ENCODE results near the gene NIFK.

DNA sequence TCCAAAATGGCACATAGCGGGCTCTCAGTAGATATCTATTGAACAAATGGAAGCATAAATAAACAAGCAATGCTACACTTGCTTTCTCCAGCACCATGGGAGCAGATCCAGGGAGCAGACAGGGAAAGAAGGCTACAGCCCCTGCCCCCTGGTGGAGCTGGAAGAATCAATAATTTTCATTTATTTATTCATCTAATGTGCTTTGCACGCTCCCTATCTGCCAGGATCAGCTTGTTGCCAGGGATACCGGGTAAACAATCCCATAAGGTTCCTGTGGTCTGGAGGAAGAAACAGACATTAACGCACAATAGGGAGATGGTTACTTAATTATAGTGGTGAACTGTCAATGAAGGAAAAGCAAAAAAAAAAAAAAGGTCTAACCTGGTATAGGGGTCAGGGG lies 47.3 kb downstream of the NIFK start:
- TF ChIP-seq, protein P1, sequence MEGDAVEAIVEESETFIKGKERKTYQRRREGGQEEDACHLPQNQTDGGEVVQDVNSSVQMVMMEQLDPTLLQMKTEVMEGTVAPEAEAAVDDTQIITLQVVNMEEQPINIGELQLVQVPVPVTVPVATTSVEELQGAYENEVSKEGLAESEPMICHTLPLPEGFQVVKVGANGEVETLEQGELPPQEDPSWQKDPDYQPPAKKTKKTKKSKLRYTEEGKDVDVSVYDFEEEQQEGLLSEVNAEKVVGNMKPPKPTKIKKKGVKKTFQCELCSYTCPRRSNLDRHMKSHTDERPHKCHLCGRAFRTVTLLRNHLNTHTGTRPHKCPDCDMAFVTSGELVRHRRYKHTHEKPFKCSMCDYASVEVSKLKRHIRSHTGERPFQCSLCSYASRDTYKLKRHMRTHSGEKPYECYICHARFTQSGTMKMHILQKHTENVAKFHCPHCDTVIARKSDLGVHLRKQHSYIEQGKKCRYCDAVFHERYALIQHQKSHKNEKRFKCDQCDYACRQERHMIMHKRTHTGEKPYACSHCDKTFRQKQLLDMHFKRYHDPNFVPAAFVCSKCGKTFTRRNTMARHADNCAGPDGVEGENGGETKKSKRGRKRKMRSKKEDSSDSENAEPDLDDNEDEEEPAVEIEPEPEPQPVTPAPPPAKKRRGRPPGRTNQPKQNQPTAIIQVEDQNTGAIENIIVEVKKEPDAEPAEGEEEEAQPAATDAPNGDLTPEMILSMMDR (IDR thresholded peaks at IDR 0.05 in 8 of 11, conservative IDR thresholded peaks at IDR 0.05 in 3 of 11), result no peak
- TF ChIP-seq POLR2AphosphoS5 (IDR thresholded peaks at IDR 0.05) (no peak), POLR2A (IDR thresholded peaks at IDR 0.05) (no peak)

Measured in spleen (tissue), 7 donors.